DMS53 (cell line): ENCODE data around the gene TMEM129.

ENCODE experiments used
- DNase-seq: peaks from one replicate; lab custom pipeline; 2025; lab: John Stamatoyannopoulos, UW

The TMEM129 gene

DNA sequence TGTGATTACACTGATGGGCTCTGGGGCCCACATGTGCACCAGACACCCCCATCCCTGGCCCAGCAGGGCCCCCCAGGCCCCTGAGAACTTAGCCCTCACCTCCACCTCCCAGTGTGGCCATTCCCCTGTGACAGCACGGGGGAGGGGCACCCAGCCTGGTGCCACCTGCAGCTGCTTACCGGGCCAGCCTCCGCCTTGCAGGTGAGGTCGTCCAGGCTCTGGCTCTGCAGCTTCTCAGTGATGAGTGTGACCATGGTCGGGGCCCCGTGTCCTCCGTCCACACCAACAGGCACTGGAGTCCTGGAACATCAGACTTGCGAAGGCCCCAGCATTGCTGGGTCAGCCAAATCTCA, 52.7 kb downstream of the TMEM129 start:
- DNase-seq: no peak

DNA sequence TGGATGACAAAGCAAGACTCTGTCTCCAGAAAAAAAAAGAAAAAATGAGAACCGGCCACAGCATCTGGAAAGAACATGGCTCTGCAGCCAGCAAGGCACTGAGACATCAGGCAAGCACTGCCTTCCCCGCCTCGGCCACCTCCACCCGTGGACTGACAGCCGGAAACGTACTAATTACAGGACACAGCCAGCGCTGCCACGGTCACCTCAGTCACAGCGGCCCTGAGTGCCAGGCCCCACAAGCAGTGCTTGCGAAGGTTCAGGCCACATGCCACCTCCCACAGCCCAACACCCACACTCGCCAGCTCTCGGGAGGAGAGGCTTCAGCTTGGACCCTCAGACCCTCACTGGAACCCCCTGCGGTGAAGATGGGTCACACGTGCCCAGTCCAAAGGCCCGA, 53.9 kb downstream of the TMEM129 start:
- DNase-seq: no peak

DNA sequence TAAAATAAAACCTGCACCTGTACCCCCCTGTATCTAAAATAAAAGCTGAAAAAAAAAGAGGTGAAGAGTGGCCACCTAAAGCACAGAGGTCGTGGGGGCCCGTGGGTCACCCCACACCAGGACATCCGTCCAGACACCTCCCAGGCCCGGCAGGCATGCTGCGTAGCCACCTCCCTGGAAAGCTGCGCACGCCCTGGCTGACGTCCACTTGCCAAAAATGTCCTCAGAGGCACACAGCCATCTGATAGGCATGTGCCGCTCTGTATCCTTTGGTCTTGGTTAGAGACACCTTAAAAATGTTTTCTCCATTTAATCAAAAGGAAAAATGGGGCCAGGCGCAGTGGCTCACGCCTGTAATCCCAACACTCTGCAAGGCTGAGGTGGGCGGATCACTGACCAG, 54.7 kb downstream of the TMEM129 start:
- no peak for DNase-seq
